ENCODE measurements around the gene THSD4. TPM values are rescaled to one million over a fixed set of nuclear protein-coding genes. Genes with fewer than 3 reads are reported as not detected.

THSD4 gene
- total RNA-seq, 4 donors from 2014 or later, result 39.4 to 232 (median 127) TPM

DNA sequence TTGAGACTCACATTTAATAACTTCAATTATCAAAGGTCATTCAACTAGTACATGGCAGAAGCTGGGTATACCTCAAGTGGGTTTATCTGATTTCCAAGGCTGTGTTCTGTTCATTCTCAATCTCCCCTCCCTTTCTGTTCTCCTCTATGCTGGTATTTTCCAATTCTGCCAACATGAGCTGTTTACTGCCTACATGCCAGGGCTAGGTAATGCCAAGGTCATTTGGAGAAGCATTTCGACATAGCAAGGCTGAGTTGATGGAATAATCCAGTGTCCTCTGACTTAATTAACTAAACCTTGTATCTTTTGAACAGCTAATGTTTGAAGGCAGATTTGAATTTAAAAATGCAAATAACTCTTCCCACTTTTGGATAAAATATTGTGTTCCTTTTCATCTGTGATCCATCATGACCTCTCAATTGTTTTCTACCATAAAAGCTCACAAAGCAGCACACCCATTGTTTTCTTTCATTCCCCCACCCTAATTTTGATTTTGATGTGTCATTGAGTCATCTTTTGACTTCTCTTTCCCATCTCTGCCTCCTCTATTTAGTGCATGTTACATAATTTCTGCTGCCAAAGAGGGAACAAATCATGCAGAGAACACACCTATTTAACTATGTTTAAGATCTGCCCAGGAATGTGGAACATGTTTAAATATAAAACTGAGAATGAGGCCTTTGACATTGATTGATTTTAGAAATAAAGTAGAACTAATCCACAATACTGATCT lies 386.2 kb downstream of the THSD4 start:
- intact Hi-C loops (cut with DNase I), result loop anchor here (10.0 kb wide), 1 partner anchor 47 kb away; no protein-coding TSS in a partner anchor
- Histone ChIP-seq H3K9me3 (no peaks in the 10 kb centered on the region), H3K4me3 (no peak overlapping the region), H3K4me1 (peaks cover 7 to 56% (median 21%) of the 10 kb centered on the region in 3 donors), H3K27ac (peak overlapping the region; percentile 60 to 79 (median 66)), H3K27me3 (no peaks in the 10 kb centered on the region), H3K36me3 (no peaks in the 10 kb centered on the region)
- 21 to 36% methylated on average over 1 of the region's 1 CpG for WGBS, 2 donors
- DNase-seq, result no peak
- no peak for TF ChIP-seq POLR2A (IDR thresholded peaks at IDR 0.05)
- TF ChIP-seq, protein P1, sequence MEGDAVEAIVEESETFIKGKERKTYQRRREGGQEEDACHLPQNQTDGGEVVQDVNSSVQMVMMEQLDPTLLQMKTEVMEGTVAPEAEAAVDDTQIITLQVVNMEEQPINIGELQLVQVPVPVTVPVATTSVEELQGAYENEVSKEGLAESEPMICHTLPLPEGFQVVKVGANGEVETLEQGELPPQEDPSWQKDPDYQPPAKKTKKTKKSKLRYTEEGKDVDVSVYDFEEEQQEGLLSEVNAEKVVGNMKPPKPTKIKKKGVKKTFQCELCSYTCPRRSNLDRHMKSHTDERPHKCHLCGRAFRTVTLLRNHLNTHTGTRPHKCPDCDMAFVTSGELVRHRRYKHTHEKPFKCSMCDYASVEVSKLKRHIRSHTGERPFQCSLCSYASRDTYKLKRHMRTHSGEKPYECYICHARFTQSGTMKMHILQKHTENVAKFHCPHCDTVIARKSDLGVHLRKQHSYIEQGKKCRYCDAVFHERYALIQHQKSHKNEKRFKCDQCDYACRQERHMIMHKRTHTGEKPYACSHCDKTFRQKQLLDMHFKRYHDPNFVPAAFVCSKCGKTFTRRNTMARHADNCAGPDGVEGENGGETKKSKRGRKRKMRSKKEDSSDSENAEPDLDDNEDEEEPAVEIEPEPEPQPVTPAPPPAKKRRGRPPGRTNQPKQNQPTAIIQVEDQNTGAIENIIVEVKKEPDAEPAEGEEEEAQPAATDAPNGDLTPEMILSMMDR (IDR thresholded peaks at IDR 0.05), result no peak

GRCh38 chr15:71502077-71502432 lies 386.8 kb downstream of the THSD4 start:
- Histone ChIP-seq H3K9me3 (no peaks in the 10 kb centered on the region), H3K4me1 (peaks cover 7 to 61% (median 26%) of the 10 kb centered on the region in 3 donors), H3K36me3 (no peaks in the 10 kb centered on the region), H3K4me3 (no peak overlapping the region), H3K27ac (peak overlapping the region; percentile 60 to 79 (median 66)), H3K27me3 (no peaks in the 10 kb centered on the region)
- intact Hi-C loops (cut with DNase I), result loop anchor here (10.0 kb wide), 1 partner anchor 47 kb away; no protein-coding TSS in a partner anchor
- 14 to 40% methylated on average over 1 of the region's 1 CpG for WGBS, 2 donors
- TF ChIP-seq POLR2A (IDR thresholded peaks at IDR 0.05), result no peak
- TF ChIP-seq, protein P1 (IDR thresholded peaks at IDR 0.05), result no peak
- DNase-seq, result no peak

DNA sequence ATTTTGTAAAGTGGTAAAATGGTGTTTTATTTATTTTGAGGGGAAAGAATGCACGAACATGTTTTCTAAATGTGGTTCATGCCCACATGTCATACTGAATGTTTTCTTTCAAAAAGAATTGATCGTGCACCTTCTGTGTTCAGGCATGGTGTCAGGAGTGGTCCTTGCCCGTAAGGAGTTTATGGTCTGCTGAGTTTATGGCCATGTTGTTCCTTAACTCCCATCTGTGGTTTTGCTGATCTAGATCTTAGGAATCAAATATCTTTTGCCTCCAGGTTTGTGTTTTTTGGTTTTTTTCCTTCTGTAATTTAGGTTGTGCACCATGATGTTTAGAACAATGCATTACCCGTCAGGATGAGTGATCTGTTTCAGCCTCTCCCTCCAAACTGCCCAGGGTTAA lies 390.7 kb downstream of the THSD4 start:
- TF ChIP-seq, protein P1 (IDR thresholded peaks at IDR 0.05), result no peak
- no peak for TF ChIP-seq POLR2A (IDR thresholded peaks at IDR 0.05)
- intact Hi-C loops (cut with DNase I), result loop anchor here (10.0 kb wide), 1 partner anchor 51 kb away; no protein-coding TSS in a partner anchor
- Histone ChIP-seq H3K4me1 (peaks cover 12 to 98% (median 37%) of the 10 kb centered on the region in 3 donors), H3K36me3 (no peaks in the 10 kb centered on the region), H3K4me3 (no peak overlapping the region), H3K9me3 (no peaks in the 10 kb centered on the region), H3K27me3 (no peaks in the 10 kb centered on the region), H3K27ac (peak overlapping the region in 2 of 4 donors; percentile 68 to 71)
- no peak for DNase-seq
- WGBS, 2 donors, result 54% methylated on average over 4 of the region's 4 CpGs

DNA sequence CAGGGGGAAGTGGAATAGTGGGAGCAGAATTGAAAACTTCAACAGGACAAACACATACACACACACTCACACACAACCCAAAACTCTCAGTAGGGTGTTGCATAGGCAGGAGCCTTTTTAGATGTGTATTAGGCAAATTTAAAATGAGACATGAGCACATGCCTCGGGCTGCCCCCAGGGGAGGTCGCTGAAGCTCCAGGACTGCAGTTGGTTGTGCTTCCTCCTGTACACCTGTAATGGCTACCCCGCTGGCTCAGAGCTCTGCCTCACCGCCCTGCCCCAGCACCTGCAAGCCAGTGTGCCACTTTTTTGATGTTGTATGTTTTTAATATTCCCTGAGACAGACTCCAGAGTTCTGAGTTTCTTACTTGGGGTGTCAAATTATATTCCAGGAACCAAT lies 391.7 kb downstream of the THSD4 start:
- WGBS, 2 donors, result 61 to 67% methylated on average over 3 of the region's 4 CpGs
- Histone ChIP-seq H3K4me3 (no peak overlapping the region), H3K36me3 (no peaks in the 10 kb centered on the region), H3K27ac (peak overlapping the region; percentile 56 to 75 (median 64)), H3K9me3 (no peaks in the 10 kb centered on the region), H3K4me1 (peaks cover 15 to 98% (median 36%) of the 10 kb centered on the region in 3 donors), H3K27me3 (no peaks in the 10 kb centered on the region)
- intact Hi-C loops (cut with DNase I), result loop anchor here (10.0 kb wide), 1 partner anchor 52 kb away; no protein-coding TSS in a partner anchor
- DNase-seq, result no peak
- TF ChIP-seq, protein P1 (IDR thresholded peaks at IDR 0.05), result no peak
- no peak for TF ChIP-seq POLR2A (IDR thresholded peaks at IDR 0.05)

- Histone ChIP-seq H3K4me1 (peaks cover 15 to 98% (median 42%) of the 10 kb centered on the region in 3 donors), H3K27ac (peak overlapping the region; percentile 21 to 74 (median 60)), H3K36me3 (no peaks in the 10 kb centered on the region), H3K27me3 (no peaks in the 10 kb centered on the region), H3K9me3 (no peaks in the 10 kb centered on the region), H3K4me3 (no peak overlapping the region)
- DNase-seq, result no peak
- 13 to 48% methylated on average over 4 of the region's 4 CpGs for WGBS, 2 donors
- TF ChIP-seq, protein P1 (IDR thresholded peaks at IDR 0.05), result no peak
- TF ChIP-seq POLR2A (IDR thresholded peaks at IDR 0.05), result no peak
- intact Hi-C loops (cut with DNase I), result loop anchor here (10.0 kb wide), 1 partner anchor 53 kb away; no protein-coding TSS in a partner anchor
Measured at GRCh38 chr15:71508081-71508682, 392.9 kb downstream of the THSD4 start.
